ENCODE data around the gene PACSIN2.
A peak's percentile ranks its signal among the peaks of the same experiment; 100 is the strongest.

DNA sequence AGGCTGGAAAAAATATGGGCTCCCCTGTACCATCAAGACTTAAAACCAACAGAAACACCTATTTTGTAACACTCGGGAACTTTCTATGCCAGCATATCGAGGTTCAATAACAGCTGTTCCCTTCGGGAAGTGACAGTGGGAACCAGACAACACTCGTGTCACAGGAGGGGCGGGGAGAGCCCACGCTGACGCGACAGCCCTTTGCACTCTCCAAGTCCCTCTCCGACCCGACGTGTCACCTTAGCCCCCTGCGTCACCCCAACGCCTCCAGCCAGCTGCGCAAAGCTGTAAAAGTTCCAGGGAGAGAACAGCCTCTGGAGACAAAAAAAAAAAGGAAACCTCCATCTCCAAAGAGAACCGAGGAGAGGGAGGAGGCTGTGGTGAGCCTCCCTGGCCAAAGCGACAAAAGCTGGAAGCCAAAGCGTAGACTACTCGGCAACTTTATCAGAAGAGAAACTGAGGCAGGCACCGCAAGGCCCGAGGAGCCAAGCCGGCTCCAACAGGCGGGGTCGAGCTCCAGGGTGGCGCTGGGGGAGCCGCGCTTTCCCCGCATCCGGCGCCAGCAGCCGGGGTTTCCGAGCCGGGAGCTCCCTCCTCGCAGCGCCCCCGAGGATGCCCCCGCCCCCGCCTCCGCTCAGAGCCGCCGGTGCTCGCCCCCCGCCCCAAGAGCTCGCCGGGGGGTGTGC, 158.6 kb downstream of the PACSIN2 start:
- TF ChIP-seq POLR2A (IDR thresholded peaks at IDR 0.05) = peak in 1 of 4 donors; percentile 50
- TF ChIP-seq, protein P1, sequence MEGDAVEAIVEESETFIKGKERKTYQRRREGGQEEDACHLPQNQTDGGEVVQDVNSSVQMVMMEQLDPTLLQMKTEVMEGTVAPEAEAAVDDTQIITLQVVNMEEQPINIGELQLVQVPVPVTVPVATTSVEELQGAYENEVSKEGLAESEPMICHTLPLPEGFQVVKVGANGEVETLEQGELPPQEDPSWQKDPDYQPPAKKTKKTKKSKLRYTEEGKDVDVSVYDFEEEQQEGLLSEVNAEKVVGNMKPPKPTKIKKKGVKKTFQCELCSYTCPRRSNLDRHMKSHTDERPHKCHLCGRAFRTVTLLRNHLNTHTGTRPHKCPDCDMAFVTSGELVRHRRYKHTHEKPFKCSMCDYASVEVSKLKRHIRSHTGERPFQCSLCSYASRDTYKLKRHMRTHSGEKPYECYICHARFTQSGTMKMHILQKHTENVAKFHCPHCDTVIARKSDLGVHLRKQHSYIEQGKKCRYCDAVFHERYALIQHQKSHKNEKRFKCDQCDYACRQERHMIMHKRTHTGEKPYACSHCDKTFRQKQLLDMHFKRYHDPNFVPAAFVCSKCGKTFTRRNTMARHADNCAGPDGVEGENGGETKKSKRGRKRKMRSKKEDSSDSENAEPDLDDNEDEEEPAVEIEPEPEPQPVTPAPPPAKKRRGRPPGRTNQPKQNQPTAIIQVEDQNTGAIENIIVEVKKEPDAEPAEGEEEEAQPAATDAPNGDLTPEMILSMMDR (IDR thresholded peaks at IDR 0.05) = no peak
- TF ChIP-seq EP300 (IDR thresholded peaks at IDR 0.05) = no peak
